ENCODE results near the gene MARCKSL1. TPM values are rescaled to one million over a fixed set of nuclear protein-coding genes. Genes with fewer than 3 reads are reported as not detected.
A peak's percentile ranks its signal among the peaks of the same experiment; 100 is the strongest.

The MARCKSL1 gene
- total RNA-seq, 2 experiments from 2014 or later, result 23.4 to 23.6 TPM

DNA sequence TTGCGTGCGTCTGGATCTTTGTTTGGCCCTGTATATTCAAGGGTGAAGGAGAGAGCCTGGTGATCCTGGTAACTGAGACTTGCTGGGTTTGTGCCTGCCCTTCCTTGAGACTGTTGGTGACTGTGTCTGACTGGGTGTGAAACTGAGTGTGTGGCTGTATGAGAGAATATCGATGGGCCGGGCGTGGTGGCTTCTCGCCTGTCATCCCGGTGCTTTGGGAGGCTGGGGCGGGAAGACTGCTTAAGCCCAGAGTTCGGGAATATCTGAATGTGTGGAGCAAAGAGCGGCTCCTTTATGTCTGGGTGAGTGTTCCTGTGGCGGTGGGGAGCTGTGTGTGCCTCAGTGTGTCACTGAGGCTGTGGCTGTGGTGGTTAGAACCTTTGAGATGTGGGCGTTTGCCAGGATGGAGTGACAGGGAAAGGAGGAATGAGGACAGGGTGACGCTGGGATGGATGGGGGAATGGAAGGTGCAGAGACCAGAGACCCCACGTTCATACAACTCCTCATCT is 2.7 kb upstream of the MARCKSL1 start:
- POLR2A ChIA-PET, result no interaction called here
- no peak overlapping the region for H3K27ac Mint-ChIP-seq
- H3K36me3 ChIP-seq (ENCODE audit: insufficient read depth, low read length), result peaks cover 4% of the 10 kb centered on the region
- TF ChIP-seq CTCF (IDR thresholded peaks at IDR 0.05), result no peak
- intact Hi-C loops (cut with DNase I, micrococcal nuclease), result loop anchor here in 1 of 2 experiments (5.0 kb wide), 1 partner anchor 96 kb away; no protein-coding TSS in a partner anchor
- ATAC-seq (ENCODE audit: poor library complexity) (no peak), DNase-seq (no peak)
- peaks cover 11% of the 10 kb centered on the region for H3K36me3 Mint-ChIP-seq (ENCODE audit: low read depth)
- peaks cover 34% of the 10 kb centered on the region for H3K4me1 Mint-ChIP-seq (ENCODE audit: low read depth)
- H3K9me3 ChIP-seq (ENCODE audit: control insufficient read depth in 1 of 2, insufficient read depth in 1 of 2, low read length in 2 of 2), result no peaks in the 10 kb centered on the region
- no peaks in the 10 kb centered on the region for H3K9me3 Mint-ChIP-seq
- no peak overlapping the region for H3K4me3 ChIP-seq (ENCODE audit: low read length)
- H3K27me3 ChIP-seq (ENCODE audit: control insufficient read depth in 1 of 2, insufficient read depth in 2 of 2, low read length in 2 of 2), result no peaks in the 10 kb centered on the region
- peak overlapping the region; percentile 61 for H3K4me3 Mint-ChIP-seq
- H3K27ac ChIP-seq (ENCODE audit: low read depth in 1 of 2, low read length in 2 of 2), result no peak overlapping the region
- no peaks in the 10 kb centered on the region for H3K27me3 Mint-ChIP-seq
- peaks cover 45% of the 10 kb centered on the region for H3K4me1 ChIP-seq (ENCODE audit: insufficient read depth, low read length)
- CTCF ChIA-PET, result no interaction called here

GRCh38 chr1:32337855-32338636 is 2.0 kb upstream of the MARCKSL1 start:
- Mint-ChIP-seq H3K4me3 (peak overlapping the region; percentile 75), H3K27ac (peak overlapping the region; percentile 35), H3K27me3 (no peaks in the 10 kb centered on the region), H3K9me3 (no peaks in the 10 kb centered on the region), H3K36me3 (ENCODE audit: low read depth) (peaks cover 17% of the 10 kb centered on the region), H3K4me1 (ENCODE audit: low read depth) (peaks cover 41% of the 10 kb centered on the region)
- no peaks in the 10 kb centered on the region for H3K27me3 ChIP-seq (ENCODE audit: control insufficient read depth in 1 of 2, insufficient read depth in 2 of 2, low read length in 2 of 2)
- H3K9me3 ChIP-seq (ENCODE audit: control insufficient read depth in 1 of 2, insufficient read depth in 1 of 2, low read length in 2 of 2), result no peaks in the 10 kb centered on the region
- peaks cover 8% of the 10 kb centered on the region for H3K36me3 ChIP-seq (ENCODE audit: insufficient read depth, low read length)
- no peak overlapping the region for H3K27ac ChIP-seq (ENCODE audit: low read depth in 1 of 2, low read length in 2 of 2)
- H3K4me1 ChIP-seq (ENCODE audit: insufficient read depth, low read length), result peaks cover 45% of the 10 kb centered on the region
- intact Hi-C loops (cut with DNase I, micrococcal nuclease), result loop anchor here (2.0 to 5.0 kb wide), 2 partner anchors 35 to 96 kb away; no protein-coding TSS in a partner anchor
- CTCF ChIA-PET, result interaction anchor here (0.6 to 3.0 kb wide), 4 partner anchors 13 to 90 kb away, joined by 3 to 20 read pairs (median 6); no protein-coding TSS in a partner anchor
- H3K4me3 ChIP-seq (ENCODE audit: low read length), result no peak overlapping the region
- ATAC-seq (ENCODE audit: poor library complexity) (no peak), DNase-seq (peak in 4 of 14 experiments; percentile 12 to 76 (median 58))
- POLR2A ChIA-PET, result interaction anchor here (0.6 to 3.8 kb wide), 11 partner anchors 11 to 216 kb away, joined by 3 to 74 read pairs (median 26); partner anchors contain the start of genes BSDC1, HDAC1 and LCK
- no peak for TF ChIP-seq CTCF (IDR thresholded peaks at IDR 0.05)

DNA sequence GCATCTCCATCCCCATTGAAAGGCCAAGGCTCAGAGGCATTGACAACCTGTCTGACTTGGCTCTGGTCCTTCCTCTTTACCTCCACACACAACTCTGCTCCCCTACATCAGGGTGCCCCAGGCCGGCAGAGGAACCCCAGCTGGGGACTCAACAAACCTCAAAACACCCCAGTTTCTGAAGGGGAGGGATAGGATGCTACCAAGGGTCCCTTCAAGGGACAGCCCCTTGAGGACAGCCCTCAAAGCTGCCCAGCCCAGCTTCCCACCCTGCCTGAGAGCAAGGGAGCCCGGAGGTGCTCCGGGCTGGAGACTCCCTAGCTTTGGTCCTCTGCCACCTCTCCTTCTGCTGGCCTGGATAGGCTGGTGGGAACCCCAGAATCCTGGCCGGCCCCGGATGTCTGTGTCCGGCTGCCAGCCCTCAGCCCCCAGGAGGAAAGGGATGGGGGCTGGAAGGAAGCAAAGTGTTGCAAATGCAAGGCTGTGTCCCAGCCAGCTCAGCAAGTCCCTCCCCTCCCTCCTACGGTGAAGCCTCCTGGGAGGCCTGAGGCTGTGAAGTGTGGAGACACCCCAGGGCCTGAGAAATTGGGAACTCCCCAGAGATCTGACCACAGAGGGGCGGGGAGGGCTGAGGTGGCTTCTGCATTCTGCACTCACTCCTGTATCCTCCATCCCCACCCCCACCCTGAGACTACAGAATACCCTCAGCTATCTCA is 1.1 kb upstream of the MARCKSL1 start:
- Histone ChIP-seq H3K27me3 (ENCODE audit: control insufficient read depth in 1 of 2, insufficient read depth in 2 of 2, low read length in 2 of 2) (no peaks in the 10 kb centered on the region), H3K4me1 (ENCODE audit: insufficient read depth, low read length) (peaks cover 49% of the 10 kb centered on the region), H3K36me3 (ENCODE audit: insufficient read depth, low read length) (peaks cover 17% of the 10 kb centered on the region), H3K27ac (ENCODE audit: low read depth in 1 of 2, low read length in 2 of 2) (no peak overlapping the region), H3K9me3 (ENCODE audit: control insufficient read depth in 1 of 2, insufficient read depth in 1 of 2, low read length in 2 of 2) (no peaks in the 10 kb centered on the region), H3K4me3 (ENCODE audit: low read length) (no peak overlapping the region)
- H3K9me3 Mint-ChIP-seq, result no peaks in the 10 kb centered on the region
- peaks cover 26% of the 10 kb centered on the region for H3K36me3 Mint-ChIP-seq (ENCODE audit: low read depth)
- H3K27me3 Mint-ChIP-seq, result no peaks in the 10 kb centered on the region
- no peak for TF ChIP-seq CTCF (IDR thresholded peaks at IDR 0.05)
- peaks cover 45% of the 10 kb centered on the region for H3K4me1 Mint-ChIP-seq (ENCODE audit: low read depth)
- POLR2A ChIA-PET, result interaction anchor here (0.6 to 3.8 kb wide), 23 partner anchors 9 to 229 kb away, joined by 3 to 74 read pairs (median 16); partner anchors contain the start of genes BSDC1, CCDC28B, HDAC1 and IQCC
- H3K4me3 Mint-ChIP-seq, result peak overlapping the region; percentile 86
- intact Hi-C loops (cut with DNase I, micrococcal nuclease), result loop anchor here (1.0 to 5.0 kb wide), 4 partner anchors 14 to 95 kb away; partner anchors contain the start of gene BSDC1 (in 1 of the 2)
- ATAC-seq (ENCODE audit: poor library complexity), result peak; percentile 15
- DNase-seq, result peak in 6 of 14 experiments; percentile 29 to 91 (median 56)
- CTCF ChIA-PET, result interaction anchor here (0.6 to 3.0 kb wide), 5 partner anchors 14 to 121 kb away, joined by 3 to 20 read pairs (median 9); no protein-coding TSS in a partner anchor
- peak overlapping the region; percentile 35 for H3K27ac Mint-ChIP-seq

Measured in CD4-positive, alpha-beta T cell (primary cell).